ENCODE measurements around the gene NLRP9.

- TF ChIP-seq CTCF (conservative IDR thresholded peaks at IDR 0.05 in 1 of 2, IDR thresholded peaks at IDR 0.05 in 1 of 2; ENCODE audit: low read depth in 1 of 2, low read length in 2 of 2) = no peak
- TF ChIP-seq EZH2 (IDR thresholded peaks at IDR 0.05; ENCODE audit: low read length, missing control alignments) = no peak
These were observed 40.5 kb downstream of the NLRP9 start for GRCh38 chr19:55697698-55698097.

All from fibroblast of lung (primary cell).